A549 (cell line): ENCODE measurements around the gene TAPBPL. TPM values are rescaled to one million over a fixed set of nuclear protein-coding genes. Genes with fewer than 3 reads are reported as not detected.

Source experiments
- ATAC-seq, 2 experiments: fragments of 200-7000 bp in 1 of 2; fragments of >200 bp in 1 of 2; cut with Nextera tagmentation in 1 of 2; cut with Tn5 transposase in 1 of 2; 3 replicates each; pipeline versions ENCODE4 v1.8.0 to v1.9.1; 2018 to 2020; ENCODE audit warnings: mild to moderate bottlenecking in 1 of 2, moderate library complexity in 1 of 2
- CTCF ChIA-PET: fragments of 300-600 bp; sonication (Branson Sonifier 250); formaldehyde crosslinking; extraction: SDS; loops from one replicate; lab custom pipeline; 2021; ENCODE audit warnings: antibody characterized with exemption, inconsistent platforms; lab: Yijun Ruan, JAX
- POLR2A ChIA-PET: fragments of 350-600 bp; formaldehyde crosslinking; extraction: SDS; loops from one replicate; lab custom pipeline; 2021; ENCODE audit warnings: antibody characterized with exemption, inconsistent platforms; lab: Yijun Ruan, JAX
- DNase-seq, 2 experiments: peaks; one replicate each; pipeline versions ENCODE4 v3.0.0 to v3.0.0-alpha.2; 2011 to 2016; ENCODE audit warnings: low read depth in 1 of 2, low spot score in 1 of 2
- FAIRE-seq: peaks from 2 replicates; lab custom pipeline; 2011; peaks lifted over from hg19 to GRCh38; lab: Jason Lieb, UNC
- H3K27ac ChIP-seq, 2 experiments: fragments of >200 bp; sonication (Bioruptor Twin); formaldehyde crosslinking; 3 replicates each; pipeline ENCODE4 v1.5.1; 2016 to 2017
- H3K4me1 ChIP-seq: fragments of >200 bp; sonication (Bioruptor Twin); formaldehyde crosslinking; 3 replicates; pipeline ENCODE4 v1.6.1; 2016
- H3K4me2 ChIP-seq: fragments of >200 bp; sonication (Bioruptor Twin); formaldehyde crosslinking; 3 replicates; pipeline ENCODE4 v1.6.1; 2016
- H3K4me3 ChIP-seq: fragments of >200 bp; sonication (Bioruptor Twin); formaldehyde crosslinking; 3 replicates; pipeline ENCODE4 v1.5.1; 2016
- H3K9me3 ChIP-seq: fragments of >200 bp; sonication (Bioruptor Twin); formaldehyde crosslinking; 3 replicates; pipeline ENCODE4 v1.6.1; 2016
- BCL3 ChIP-seq: fragments of >200 bp; sonication (Bioruptor Twin); formaldehyde crosslinking; IDR thresholded peaks from 3 replicates; pipeline ENCODE4 v1.6.1; 2016
- CHD2 ChIP-seq: fragments of 150-350 bp; IDR thresholded peaks from 2 replicates; pipeline ENCODE4 v1.6.1; 2014; ENCODE audit warnings: low read length; ENCODE audit not compliant: partially characterized antibody
- CTCF ChIP-seq: fragments of >200 bp; sonication (Bioruptor Twin); formaldehyde crosslinking; IDR thresholded peaks from 3 replicates; pipeline ENCODE4 v1.5.1; 2016
- ESRRA ChIP-seq: fragments of 150-350 bp; IDR thresholded peaks from 2 replicates; pipeline ENCODE4 v1.6.1; 2014; ENCODE audit warnings: mild to moderate bottlenecking, low read length, borderline replicate concordance
- FOSL2 ChIP-seq, 2 experiments: fragments of 450-650 bp in 1 of 2; fragments of >200 bp in 1 of 2; sonication (Bioruptor Twin) in 1 of 2; formaldehyde crosslinking; IDR thresholded peaks; 2 replicates each; pipeline versions ENCODE4 v1.5.0 to v1.6.1; 2016 to 2020; ENCODE audit warnings: mild to moderate bottlenecking in 1 of 2, moderate library complexity in 1 of 2
- FOXS1 ChIP-seq: fragments of 250-450 bp; sonication (Bioruptor Pico); IDR thresholded peaks from 2 replicates; pipeline ENCODE4 v1.5.0; 2020; ENCODE audit warnings: mild to moderate bottlenecking, moderate library complexity
- HES2 ChIP-seq: fragments of >200 bp; sonication (Bioruptor Twin); formaldehyde crosslinking; IDR thresholded peaks from 2 replicates; pipeline ENCODE4 v1.6.1; 2016
- HOXB5 ChIP-seq: fragments of 250-450 bp; sonication (Bioruptor Pico); IDR thresholded peaks from 2 replicates; pipeline ENCODE4 v1.5.0; 2020; ENCODE audit warnings: mild to moderate bottlenecking, moderate library complexity
- JUNB ChIP-seq: fragments of >200 bp; sonication (Bioruptor Twin); formaldehyde crosslinking; IDR thresholded peaks from 2 replicates; pipeline ENCODE4 v1.6.1; 2016
- MAFK ChIP-seq: fragments of 450-650 bp; IDR thresholded peaks from 2 replicates; pipeline ENCODE4 v1.6.1; 2014; ENCODE audit not compliant: partially characterized antibody
- MAX ChIP-seq: IDR thresholded peaks from 2 replicates; pipeline ENCODE4 v1.6.1; 2012
- MAZ ChIP-seq: fragments of 150-350 bp; IDR thresholded peaks from 2 replicates; pipeline ENCODE4 v1.6.1; 2014; ENCODE audit warnings: antibody characterized with exemption, low read depth, low read length, borderline replicate concordance
- MYC ChIP-seq: IDR thresholded peaks from 2 replicates; pipeline ENCODE4 v1.6.1; 2012; ENCODE audit warnings: mild to moderate bottlenecking, inconsistent platforms, low read length, improper control_type of control experiment, borderline replicate concordance
- NFE2L2 ChIP-seq: fragments of 150-350 bp; conservative IDR thresholded peaks from 2 replicates; pipeline ENCODE4 v1.6.1; 2014; ENCODE audit warnings: low read length
- NR3C1 ChIP-seq: fragments of >200 bp; sonication (Bioruptor Twin); formaldehyde crosslinking; IDR thresholded peaks from 3 replicates; pipeline ENCODE4 v1.6.1; 2017
- PHF8 ChIP-seq: fragments of 200-600 bp; sonication (generic); IDR thresholded peaks from 2 replicates; pipeline ENCODE4 v1.6.1; 2016; ENCODE audit warnings: low read depth, mild to moderate bottlenecking, antibody characterized with exemption, moderate library complexity, borderline replicate concordance
- POLR2A ChIP-seq: IDR thresholded peaks from 2 replicates; pipeline ENCODE4 v1.6.1; 2012; ENCODE audit warnings: mild to moderate bottlenecking, low read length
- POLR2AphosphoS2 ChIP-seq: conservative IDR thresholded peaks from 2 replicates; pipeline ENCODE4 v1.6.1; 2012; ENCODE audit warnings: low read length, improper control_type of control experiment, inconsistent platforms
- SREBF2 ChIP-seq: fragments of 450-650 bp; IDR thresholded peaks from 2 replicates; pipeline ENCODE4 v1.6.1; 2014; ENCODE audit warnings: mild to moderate bottlenecking, moderate library complexity
- TFCP2L1 ChIP-seq: fragments of 250-450 bp; sonication (Bioruptor Pico); IDR thresholded peaks from 2 replicates; pipeline ENCODE4 v1.5.0; 2021; ENCODE audit warnings: mild to moderate bottlenecking
- TP53 ChIP-seq: fragments of 250-450 bp; sonication (Bioruptor Pico); IDR thresholded peaks from 2 replicates; pipeline ENCODE4 v1.5.0; 2021; ENCODE audit warnings: mild to moderate bottlenecking, moderate library complexity
- ZC3H11A ChIP-seq: fragments of 450-650 bp; IDR thresholded peaks from 2 replicates; pipeline ENCODE4 v1.6.1; 2014; ENCODE audit warnings: antibody characterized with exemption, mild to moderate bottlenecking
- WGBS: methylation state at CpG from one replicate; pipeline ENCODE4 v1.1.6; 2017; ENCODE audit errors: missing lambda C conversion rate; 5-methylcytosine and 5-hydroxymethylcytosine counted together
- polyA minus RNA-seq: library from RNA; depleted of rRNA, polyadenylated mRNA; stranded (reverse); fragments of >200 nt; gene quantifications from 2 replicates; pipeline ENCODE4 v1.2.3, GENCODE V29; 2011; rRNA and poly(A)+ RNA removed
- polyA plus RNA-seq, 4 experiments: library from polyadenylated mRNA; depleted of rRNA in 3 of 4; stranded (reverse); fragments of >200 nt; fragmentation: RNase III in 1 of 4; extraction: RNeasy Plus Mini Kit Qiagen cat#74134 plus additional on column Dnase treatment in 1 of 4; gene quantifications; 2 replicates in 3 of 4; 3 replicates in 1 of 4; pipeline ENCODE4 v1.2.3, GENCODE V29; 2011 to 2017
- TF ChIP-seq, protein P1 (sequence below): fragments of 250-450 bp; sonication (Bioruptor Pico); IDR thresholded peaks from 2 replicates; pipeline ENCODE4 v1.5.0; 2021; ENCODE audit warnings: mild to moderate bottlenecking, moderate library complexity, borderline replicate concordance
- TF ChIP-seq, protein P2 (sequence below): IDR thresholded peaks from 2 replicates; pipeline ENCODE4 v1.6.1; 2012

The TAPBPL gene
- polyA plus RNA-seq (2011; rRNA removed) (3.6 and 5.1 TPM in 2 replicates), polyA plus RNA-seq (2017; fragmentation: RNase III; extraction: RNeasy Plus Mini Kit Qiagen cat#74134 plus additional on column Dnase treatment) (2.3 to 3.4 TPM (median 2.8 TPM) in 3 replicates), polyA minus RNA-seq (4.0 and 8.3 TPM in 2 replicates)
- polyA plus RNA-seq (2012; cell fraction: cytosol; rRNA removed): 4.2 and 5.0 TPM in 2 replicates
- 7.7 and 9.5 TPM in 2 replicates for polyA plus RNA-seq (2012; cell fraction: nucleus; rRNA removed)

DNA sequence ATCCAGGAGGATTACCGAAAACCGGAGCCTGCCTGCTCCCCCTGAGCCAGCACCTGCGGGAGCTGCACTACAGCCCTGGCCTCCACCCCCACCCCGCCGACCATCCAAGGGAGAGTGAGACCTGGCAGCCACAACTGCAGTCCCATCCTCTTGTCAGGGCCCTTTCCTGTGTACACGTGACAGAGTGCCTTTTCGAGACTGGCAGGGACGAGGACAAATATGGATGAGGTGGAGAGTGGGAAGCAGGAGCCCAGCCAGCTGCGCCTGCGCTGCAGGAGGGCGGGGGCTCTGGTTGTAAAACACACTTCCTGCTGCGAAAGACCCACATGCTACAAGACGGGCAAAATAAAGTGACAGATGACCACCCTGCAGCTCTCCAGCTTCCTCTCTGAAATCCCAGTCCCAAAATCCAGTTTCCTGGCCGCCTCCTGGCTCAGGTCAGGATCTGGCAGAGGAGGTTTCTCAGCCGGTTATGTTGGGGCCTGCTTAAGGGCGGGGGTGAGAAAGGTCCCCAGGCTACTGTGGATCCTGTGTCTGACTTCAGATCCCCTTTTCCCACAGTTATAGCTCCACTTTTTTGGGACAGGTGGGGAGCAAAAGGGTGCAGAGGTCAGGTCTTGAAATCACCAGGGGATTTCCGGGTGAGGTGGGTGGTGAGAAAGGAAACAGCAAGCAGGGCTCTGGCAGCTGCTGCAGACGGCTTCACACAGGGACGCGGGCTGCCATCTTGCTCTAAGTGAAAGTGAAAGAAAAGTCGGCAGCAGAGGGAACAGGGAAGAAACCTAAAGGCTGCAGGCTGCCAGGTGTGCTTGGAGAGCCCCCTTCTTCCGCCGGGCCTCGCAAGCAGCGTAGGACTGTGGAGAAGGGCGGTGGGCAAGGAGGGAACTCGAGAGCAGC is at the start of gene TAPBPL:
Gene TAPBPL, plus strand, starts transcription at position 695 of the 897 bp plus-strand sequence. CDS start 207 bp downstream, outside the sequence.
- H3K4me1 ChIP-seq: peaks cover 21% of the 10 kb centered on the region
- no peak for TF ChIP-seq POLR2AphosphoS2
- peak; percentile 22; the same call in 1 of the 2 replicates for TF ChIP-seq POLR2A
- TF ChIP-seq, protein P1, sequence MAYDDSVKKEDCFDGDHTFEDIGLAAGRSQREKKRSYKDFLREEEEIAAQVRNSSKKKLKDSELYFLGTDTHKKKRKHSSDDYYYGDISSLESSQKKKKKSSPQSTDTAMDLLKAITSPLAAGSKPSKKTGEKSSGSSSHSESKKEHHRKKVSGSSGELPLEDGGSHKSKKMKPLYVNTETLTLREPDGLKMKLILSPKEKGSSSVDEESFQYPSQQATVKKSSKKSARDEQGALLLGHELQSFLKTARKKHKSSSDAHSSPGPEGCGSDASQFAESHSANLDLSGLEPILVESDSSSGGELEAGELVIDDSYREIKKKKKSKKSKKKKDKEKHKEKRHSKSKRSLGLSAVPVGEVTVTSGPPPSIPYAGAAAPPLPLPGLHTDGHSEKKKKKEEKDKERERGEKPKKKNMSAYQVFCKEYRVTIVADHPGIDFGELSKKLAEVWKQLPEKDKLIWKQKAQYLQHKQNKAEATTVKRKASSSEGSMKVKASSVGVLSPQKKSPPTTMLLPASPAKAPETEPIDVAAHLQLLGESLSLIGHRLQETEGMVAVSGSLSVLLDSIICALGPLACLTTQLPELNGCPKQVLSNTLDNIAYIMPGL (CRISPR knock-in tag): no peak
- no peak for TF ChIP-seq JUNB
- TF ChIP-seq TP53: 0 out of 2 replicates have a peak, but pooled peaks have one; percentile 18
- no peak for TF ChIP-seq HES2
- TF ChIP-seq PHF8: no peak
- no peak for TF ChIP-seq FOSL2 (IDR thresholded peaks at IDR 0.05)
- TF ChIP-seq FOSL2 (CRISPR knock-in tag; IDR thresholded peaks at IDR 0.05): no peak
- TF ChIP-seq MAFK: no peak
- TF ChIP-seq NR3C1: no peak
- peak within 1 kb of the TSS; percentile 97 for H3K27ac ChIP-seq
- ChIA-PET CTCF (interaction anchor here (0.7 to 5.1 kb wide), 7 partner anchors 7 to 128 kb away, joined by 3 to 52 read pairs (median 5); partner anchors contain the start of gene CD27), POLR2A (interaction anchor here (0.9 to 2.8 kb wide), 3 partner anchors 10 to 19 kb away, joined by 3 to 14 read pairs (median 4); partner anchors contain the start of gene VAMP1)
- 42% methylated on average over 24 of the region's 27 CpGs for WGBS
- peak; percentile 75 to 78 for ATAC-seq
- no peaks in the 10 kb centered on the region for H3K9me3 ChIP-seq
- peak within 1 kb of the TSS; percentile 39 for H3K4me3 ChIP-seq
- DNase-seq: peak; percentile 47 to 62
- no peak for FAIRE-seq
- H3K4me2 ChIP-seq: peak within 1 kb of the TSS; percentile 96

GRCh38 chr12:6404390-6404789 is 47.5 kb upstream of the TAPBPL start:
- DNase-seq (no peak), ATAC-seq (no peak), FAIRE-seq (no peak)
- TF ChIP-seq TFCP2L1 (CRISPR knock-in tag) (no peak), MAX (no peak), CTCF (no peak), ESRRA (no peak), MAZ (no peak), ZC3H11A (no peak), FOXS1 (CRISPR knock-in tag) (no peak), CHD2 (no peak), SREBF2 (no peak), BCL3 (no peak), MYC (no peak), NFE2L2 (no peak), HOXB5 (no peak)
- TF ChIP-seq, protein P2, sequence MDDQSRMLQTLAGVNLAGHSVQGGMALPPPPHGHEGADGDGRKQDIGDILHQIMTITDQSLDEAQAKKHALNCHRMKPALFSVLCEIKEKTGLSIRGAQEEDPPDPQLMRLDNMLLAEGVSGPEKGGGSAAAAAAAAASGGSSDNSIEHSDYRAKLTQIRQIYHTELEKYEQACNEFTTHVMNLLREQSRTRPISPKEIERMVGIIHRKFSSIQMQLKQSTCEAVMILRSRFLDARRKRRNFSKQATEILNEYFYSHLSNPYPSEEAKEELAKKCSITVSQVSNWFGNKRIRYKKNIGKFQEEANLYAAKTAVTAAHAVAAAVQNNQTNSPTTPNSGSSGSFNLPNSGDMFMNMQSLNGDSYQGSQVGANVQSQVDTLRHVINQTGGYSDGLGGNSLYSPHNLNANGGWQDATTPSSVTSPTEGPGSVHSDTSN: no peak
- Histone ChIP-seq H3K4me1 (no peaks in the 10 kb centered on the region), H3K9me3 (peaks cover 7% of the 10 kb centered on the region; the same call in 2 of the 3 replicates), H3K27ac (no peak overlapping the region), H3K4me3 (no peak overlapping the region), H3K4me2 (no peak overlapping the region)
- 95% methylated on average over 5 of the region's 5 CpGs for WGBS
- CTCF ChIA-PET: interaction anchor here (0.6 to 1.3 kb wide), 2 partner anchors 34 to 61 kb away, joined by 3 to 6 read pairs; no protein-coding TSS in a partner anchor
- POLR2A ChIA-PET: no interaction called here
